GM23338 (cell line): ENCODE results near the gene CTNND2. TPM values are rescaled to one million over a fixed set of nuclear protein-coding genes. Genes with fewer than 3 reads are reported as not detected.
"Not testable (repeated sequence)": the region's sequence is repeated elsewhere in the genome, so short reads cannot be mapped to it uniquely, and the experiment has no call there.

Experiments
- ATAC-seq: fragments of 200-7000 bp; cut with Tn5 transposase; 3 replicates; pipeline ENCODE4 v1.9.1; 2020
- DNase-seq: peaks from one replicate; pipeline ENCODE4 v3.0.0-alpha.2; 2015; ENCODE audit warnings: low spot score
- H2AFZ ChIP-seq: fragments of 200-600 bp; sonication (generic); 2 replicates; pipeline ENCODE4 v1.8.0; 2016; ENCODE audit warnings: antibody characterized with exemption, mild to moderate bottlenecking, moderate library complexity
- H3F3A ChIP-seq: fragments of 200-600 bp; sonication (generic); replicated peaks from 2 replicates; pipeline ENCODE4 v1.8.0; 2017; ENCODE audit warnings: antibody characterized with exemption, mixed run types, low read depth
- H3K27ac ChIP-seq: fragments of 200-600 bp; sonication (generic); 2 replicates; pipeline ENCODE4 v1.6.1; 2016; ENCODE audit warnings: low read depth
- H3K27me3 ChIP-seq: fragments of 200-600 bp; sonication (generic); 2 replicates; pipeline ENCODE4 v1.8.0; 2016; ENCODE audit warnings: mild to moderate bottlenecking, mixed run types, moderate library complexity; ENCODE audit not compliant: insufficient read depth
- H3K36me3 ChIP-seq: fragments of 200-600 bp; sonication (generic); 2 replicates; pipeline ENCODE4 v1.8.0; 2016; ENCODE audit warnings: mild to moderate bottlenecking; ENCODE audit not compliant: insufficient read depth
- H3K4me1 ChIP-seq: fragments of 200-600 bp; sonication (generic); 2 replicates; pipeline ENCODE4 v1.8.0; 2016; ENCODE audit warnings: mild to moderate bottlenecking, moderate library complexity; ENCODE audit not compliant: insufficient read depth
- H3K4me2 ChIP-seq: fragments of 200-600 bp; sonication (generic); 2 replicates; pipeline ENCODE4 v1.7.1; 2017; ENCODE audit warnings: mixed run types
- H3K4me3 ChIP-seq: fragments of 200-600 bp; sonication (generic); 2 replicates; pipeline ENCODE4 v1.6.1; 2016; ENCODE audit warnings: mixed run types
- H3K79me2 ChIP-seq: fragments of 200-600 bp; sonication (generic); replicated peaks from 2 replicates; pipeline ENCODE4 v1.8.0; 2017; ENCODE audit warnings: mild to moderate bottlenecking; ENCODE audit not compliant: insufficient read depth
- H3K9me2 ChIP-seq: fragments of 200-600 bp; sonication (generic); 2 replicates; pipeline ENCODE4 v1.8.0; 2017; ENCODE audit not compliant: insufficient read depth
- H4K20me1 ChIP-seq: fragments of 200-600 bp; sonication (generic); replicated peaks from 2 replicates; pipeline ENCODE4 v1.8.0; 2017; ENCODE audit warnings: mild to moderate bottlenecking; ENCODE audit not compliant: insufficient read depth
- H3K27ac Mint-ChIP-seq: 2 replicates; pipeline ENCODE4 v1.8.0; 2020; ENCODE audit warnings: inconsistent platforms, mild to moderate bottlenecking, moderate library complexity, mixed read lengths
- H3K27me3 Mint-ChIP-seq: 3 replicates; pipeline ENCODE4 v1.8.0; 2022; ENCODE audit warnings: low read depth, mild to moderate bottlenecking, moderate library complexity, mixed read lengths, inconsistent platforms; ENCODE audit not compliant: insufficient read depth, poor library complexity
- H3K36me3 Mint-ChIP-seq: 3 replicates; pipeline ENCODE4 v1.8.0; 2021; ENCODE audit warnings: low read depth, mild to moderate bottlenecking, inconsistent platforms, moderate library complexity, mixed read lengths
- H3K4me1 Mint-ChIP-seq: 3 replicates; pipeline ENCODE4 v1.8.0; 2020; ENCODE audit warnings: mild to moderate bottlenecking, inconsistent platforms, mixed read lengths
- H3K4me3 Mint-ChIP-seq: 3 replicates; pipeline ENCODE4 v1.8.0; 2021; ENCODE audit warnings: moderate library complexity, mild to moderate bottlenecking, inconsistent platforms, mixed read lengths
- H3K9me3 Mint-ChIP-seq: 3 replicates; pipeline ENCODE4 v1.8.0; 2020; ENCODE audit warnings: moderate library complexity, mild to moderate bottlenecking, inconsistent platforms, mixed read lengths
- CREB1 ChIP-seq: fragments of 250-450 bp; sonication (Bioruptor Pico); IDR thresholded peaks from 2 replicates; pipeline ENCODE4 v1.5.0; 2020; ENCODE audit warnings: low read depth, mild to moderate bottlenecking, moderate library complexity
- ETS1 ChIP-seq: IDR thresholded peaks from 2 replicates; pipeline ENCODE4 v1.6.1; 2016; ENCODE audit warnings: antibody characterized with exemption
- EZH2 ChIP-seq: fragments of 200-600 bp; sonication (generic); IDR thresholded peaks from one replicate; pipeline ENCODE4 v1.8.0; 2017; ENCODE audit warnings: antibody characterized with exemption, mild to moderate bottlenecking, low read depth; ENCODE audit not compliant: unreplicated experiment
- EZH2phosphoT487 ChIP-seq: fragments of 200-600 bp; sonication (generic); IDR thresholded peaks from one replicate; pipeline ENCODE4 v1.8.1; 2018; ENCODE audit warnings: antibody characterized with exemption; ENCODE audit not compliant: unreplicated experiment
- JUNB ChIP-seq: IDR thresholded peaks from one replicate; pipeline ENCODE4 v1.6.1; 2016; ENCODE audit warnings: antibody characterized with exemption; ENCODE audit not compliant: unreplicated experiment
- NANOG ChIP-seq: IDR thresholded peaks from 2 replicates; pipeline ENCODE4 v1.6.1; 2016; ENCODE audit warnings: antibody characterized with exemption, borderline replicate concordance
- POLR2AphosphoS5 ChIP-seq: IDR thresholded peaks from 2 replicates; pipeline ENCODE4 v1.6.1; 2016; ENCODE audit warnings: antibody characterized with exemption, low read depth
- STAT1 ChIP-seq: IDR thresholded peaks from one replicate; pipeline ENCODE4 v1.6.1; 2016; ENCODE audit warnings: antibody characterized with exemption; ENCODE audit not compliant: unreplicated experiment
- ZNF331 ChIP-seq: fragments of 250-450 bp; sonication (Bioruptor Pico); IDR thresholded peaks from 2 replicates; pipeline ENCODE4 v1.5.0; 2020; ENCODE audit warnings: low read depth, mild to moderate bottlenecking, moderate library complexity
- ZNF462 ChIP-seq: fragments of 250-450 bp; sonication (Bioruptor Pico); IDR thresholded peaks from 2 replicates; pipeline ENCODE4 v1.5.0; 2020; ENCODE audit warnings: mild to moderate bottlenecking, moderate library complexity
- polyA plus RNA-seq: library from polyadenylated mRNA; unstranded; fragments of >200 nt; fragmentation: Nextera tagmentation; extraction: Ambion mirVana; gene quantifications from 2 replicates; pipeline ENCODE4 v1.2.1, GENCODE V29; 2016
- total RNA-seq: library from RNA; depleted of rRNA; stranded (reverse); fragments of >200 nt; shearing (Covaris generic); gene quantifications from 2 replicates; pipeline ENCODE4 v1.2.3, GENCODE V29; 2014

The CTNND2 gene
- total and polyA plus RNA-seq, 2 experiments from 2014 or later, result 5.1 to 7.0 TPM

GRCh38 chr5:11851416-11851815 lies 52.8 kb downstream of the CTNND2 start:
- Histone ChIP-seq H3K79me2 (no peaks in the 10 kb centered on the region), H3K9me2 (peaks cover 5% of the 10 kb centered on the region), H3K36me3 (no peaks in the 10 kb centered on the region), H3K27me3 (no peaks in the 10 kb centered on the region), H2AFZ (no peak overlapping the region), H3K4me1 (peaks cover 9% of the 10 kb centered on the region), H3K27ac (no peak overlapping the region), H3F3A (no peaks in the 10 kb centered on the region), H3K4me2 (peak overlapping the region; percentile 37; the same call in 1 of the 2 replicates), H3K4me3 (no peak overlapping the region), H4K20me1 (peaks cover 3% of the 10 kb centered on the region; the same call in 1 of the 2 replicates)
- Mint-ChIP-seq H3K36me3 (no peaks in the 10 kb centered on the region), H3K9me3 (no peaks in the 10 kb centered on the region), H3K4me1 (peaks cover 7% of the 10 kb centered on the region; the same call in 2 of the 3 replicates), H3K27me3 (no peaks in the 10 kb centered on the region), H3K27ac (peak overlapping the region; percentile 55), H3K4me3 (no peak overlapping the region)
- ATAC-seq, result peak; percentile 34
- DNase-seq, result no peak
- TF ChIP-seq STAT1, result no peak
- no peak for TF ChIP-seq JUNB
- no peak for TF ChIP-seq ZNF331 (CRISPR knock-in tag)
- TF ChIP-seq EZH2phosphoT487, result no peak
- no peak for TF ChIP-seq CREB1
- no peak for TF ChIP-seq NANOG
- TF ChIP-seq ETS1, result no peak
- TF ChIP-seq POLR2AphosphoS5, result no peak
- no peak for TF ChIP-seq ZNF462 (CRISPR knock-in tag)
- TF ChIP-seq EZH2, result no peak

GRCh38 chr5:11828566-11828965 lies 75.7 kb downstream of the CTNND2 start:
- not testable (repeated sequence) for H3K4me1 ChIP-seq, DNase-seq, ATAC-seq, H3K4me3 Mint-ChIP-seq, H4K20me1 ChIP-seq, H3K4me1 Mint-ChIP-seq, H2AFZ ChIP-seq, H3K27ac ChIP-seq, H3K4me3 ChIP-seq, H3K27me3 Mint-ChIP-seq, H3K27ac Mint-ChIP-seq, H3K27me3 ChIP-seq, H3F3A ChIP-seq, H3K79me2 ChIP-seq, H3K9me2 ChIP-seq, H3K4me2 ChIP-seq, H3K36me3 ChIP-seq
- Mint-ChIP-seq H3K9me3 (peaks cover 38% of the 10 kb centered on the region), H3K36me3 (peaks cover 33% of the 10 kb centered on the region)
